Hepatocyte (in vitro differentiated cells): ENCODE results near the gene TMEM131. TPM values are rescaled to one million over a fixed set of nuclear protein-coding genes. Genes with fewer than 3 reads are reported as not detected.

ENCODE experiments used
- DNase-seq: peaks from one replicate; pipeline ENCODE4 v3.0.0-alpha.2; 2016; ENCODE audit warnings: low spot score
- H2AFZ ChIP-seq: fragments of 200-600 bp; sonication (generic); 2 replicates; pipeline ENCODE4 v1.6.0; 2016; ENCODE audit warnings: antibody characterized with exemption, mild to moderate bottlenecking
- H3K27ac ChIP-seq: fragments of 200-600 bp; sonication (generic); 2 replicates; pipeline ENCODE4 v1.5.1; 2016; ENCODE audit warnings: mild to moderate bottlenecking
- H3K27me3 ChIP-seq: fragments of 200-600 bp; sonication (generic); 2 replicates; pipeline ENCODE4 v1.6.1; 2016
- H3K36me3 ChIP-seq: fragments of 200-600 bp; sonication (generic); replicated peaks from 2 replicates; pipeline ENCODE4 v1.5.1; 2016; ENCODE audit warnings: low read depth; ENCODE audit not compliant: insufficient read depth
- H3K4me1 ChIP-seq: fragments of 200-600 bp; sonication (generic); 2 replicates; pipeline ENCODE4 v1.5.1; 2016; ENCODE audit warnings: mild to moderate bottlenecking, moderate library complexity; ENCODE audit not compliant: insufficient read depth
- H3K4me2 ChIP-seq: fragments of 200-600 bp; sonication (generic); 2 replicates; pipeline ENCODE4 v1.6.0; 2016
- H3K4me3 ChIP-seq: fragments of 200-600 bp; sonication (generic); 2 replicates; pipeline ENCODE4 v1.5.1; 2016; ENCODE audit warnings: mild to moderate bottlenecking
- H3K79me2 ChIP-seq: fragments of 200-600 bp; sonication (generic); 2 replicates; pipeline ENCODE4 v1.6.0; 2017; ENCODE audit warnings: mild to moderate bottlenecking
- H3K9me2 ChIP-seq: fragments of 200-600 bp; sonication (generic); replicated peaks from 2 replicates; pipeline ENCODE4 v1.6.0; 2017; ENCODE audit warnings: mild to moderate bottlenecking; ENCODE audit not compliant: insufficient read depth
- H3K9me3 ChIP-seq: fragments of 200-600 bp; sonication (generic); 2 replicates; pipeline ENCODE4 v1.5.1; 2016; ENCODE audit warnings: low read depth, mild to moderate bottlenecking
- H4K20me1 ChIP-seq: fragments of 200-600 bp; sonication (generic); 2 replicates; pipeline ENCODE4 v1.6.0; 2016; ENCODE audit warnings: mild to moderate bottlenecking; ENCODE audit not compliant: insufficient read depth, poor library complexity, severe bottlenecking
- EZH2 ChIP-seq: fragments of 200-600 bp; sonication (generic); IDR thresholded peaks from 2 replicates; pipeline ENCODE4 v1.6.1; 2016; ENCODE audit warnings: antibody characterized with exemption, mild to moderate bottlenecking, borderline replicate concordance
- EZH2phosphoT487 ChIP-seq: fragments of 200-600 bp; sonication (generic); IDR thresholded peaks from one replicate; pipeline ENCODE4 v1.6.1; 2018; ENCODE audit warnings: antibody characterized with exemption, mild to moderate bottlenecking, low read depth, moderate library complexity; ENCODE audit not compliant: unreplicated experiment, severe bottlenecking
- WGBS: methylation state at CpG from one replicate; pipeline ENCODE4 v1.1.6; 2016; ENCODE audit warnings: low lambda C conversion rate; ENCODE audit errors: missing lambda C conversion rate; 5-methylcytosine and 5-hydroxymethylcytosine counted together
- polyA plus RNA-seq: library from polyadenylated mRNA; unstranded; fragments of >200 nt; fragmentation: Nextera tagmentation; extraction: Ambion mirVana; gene quantifications from 2 replicates; pipeline ENCODE4 v1.2.1, GENCODE V29; 2016
- total RNA-seq: library from RNA; depleted of rRNA; stranded (reverse); fragments of >200 nt; gene quantifications from 2 replicates; pipeline ENCODE4 v1.2.3, GENCODE V29; 2014
- TF ChIP-seq, protein P1 (sequence below): fragments of 200-600 bp; sonication (generic); IDR thresholded peaks from 2 replicates; pipeline ENCODE4 v1.5.1; 2016; ENCODE audit warnings: antibody characterized with exemption, mild to moderate bottlenecking; ENCODE audit not compliant: poor library complexity

TMEM131 gene
- total and polyA plus RNA-seq, 2 experiments from 2014 or later, result 17.5 to 42.1 TPM

- peaks cover 66% of the 10 kb centered on the region for H3K79me2 ChIP-seq
- no peaks in the 10 kb centered on the region for H3K9me2 ChIP-seq
- H3K36me3 ChIP-seq, result no peaks in the 10 kb centered on the region
- 61% methylated on average over 4 of the region's 4 CpGs for WGBS
- no peaks in the 10 kb centered on the region for H4K20me1 ChIP-seq
- no peak overlapping the region for H3K4me3 ChIP-seq
- no peaks in the 10 kb centered on the region for H3K9me3 ChIP-seq
- peaks cover 20% of the 10 kb centered on the region for H3K4me1 ChIP-seq
- no peak overlapping the region for H2AFZ ChIP-seq
- H3K4me2 ChIP-seq, result peak overlapping the region; percentile 41
- TF ChIP-seq, protein P1, sequence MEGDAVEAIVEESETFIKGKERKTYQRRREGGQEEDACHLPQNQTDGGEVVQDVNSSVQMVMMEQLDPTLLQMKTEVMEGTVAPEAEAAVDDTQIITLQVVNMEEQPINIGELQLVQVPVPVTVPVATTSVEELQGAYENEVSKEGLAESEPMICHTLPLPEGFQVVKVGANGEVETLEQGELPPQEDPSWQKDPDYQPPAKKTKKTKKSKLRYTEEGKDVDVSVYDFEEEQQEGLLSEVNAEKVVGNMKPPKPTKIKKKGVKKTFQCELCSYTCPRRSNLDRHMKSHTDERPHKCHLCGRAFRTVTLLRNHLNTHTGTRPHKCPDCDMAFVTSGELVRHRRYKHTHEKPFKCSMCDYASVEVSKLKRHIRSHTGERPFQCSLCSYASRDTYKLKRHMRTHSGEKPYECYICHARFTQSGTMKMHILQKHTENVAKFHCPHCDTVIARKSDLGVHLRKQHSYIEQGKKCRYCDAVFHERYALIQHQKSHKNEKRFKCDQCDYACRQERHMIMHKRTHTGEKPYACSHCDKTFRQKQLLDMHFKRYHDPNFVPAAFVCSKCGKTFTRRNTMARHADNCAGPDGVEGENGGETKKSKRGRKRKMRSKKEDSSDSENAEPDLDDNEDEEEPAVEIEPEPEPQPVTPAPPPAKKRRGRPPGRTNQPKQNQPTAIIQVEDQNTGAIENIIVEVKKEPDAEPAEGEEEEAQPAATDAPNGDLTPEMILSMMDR, result no peak
- TF ChIP-seq EZH2, result no peak
- no peak for TF ChIP-seq EZH2phosphoT487
- no peak for DNase-seq
- no peaks in the 10 kb centered on the region for H3K27me3 ChIP-seq
- H3K27ac ChIP-seq, result no peak overlapping the region
These were observed 84.4 kb downstream of the TMEM131 start for GRCh38 chr2:97911206-97911921.

- WGBS, result 92% methylated on average over 9 of the region's 9 CpGs
- Histone ChIP-seq H3K79me2 (peaks cover 61% of the 10 kb centered on the region), H3K4me1 (peaks cover 20% of the 10 kb centered on the region), H3K36me3 (no peaks in the 10 kb centered on the region), H4K20me1 (no peaks in the 10 kb centered on the region), H3K9me3 (no peaks in the 10 kb centered on the region), H3K4me3 (no peak overlapping the region), H2AFZ (no peak overlapping the region), H3K27ac (no peak overlapping the region), H3K9me2 (no peaks in the 10 kb centered on the region), H3K4me2 (no peak overlapping the region), H3K27me3 (no peaks in the 10 kb centered on the region)
- no peak for DNase-seq
- TF ChIP-seq EZH2phosphoT487 (no peak), EZH2 (no peak)
- TF ChIP-seq, protein P1, result no peak
These were observed 85.1 kb downstream of the TMEM131 start for GRCh38 chr2:97910403-97911205.

DNA sequence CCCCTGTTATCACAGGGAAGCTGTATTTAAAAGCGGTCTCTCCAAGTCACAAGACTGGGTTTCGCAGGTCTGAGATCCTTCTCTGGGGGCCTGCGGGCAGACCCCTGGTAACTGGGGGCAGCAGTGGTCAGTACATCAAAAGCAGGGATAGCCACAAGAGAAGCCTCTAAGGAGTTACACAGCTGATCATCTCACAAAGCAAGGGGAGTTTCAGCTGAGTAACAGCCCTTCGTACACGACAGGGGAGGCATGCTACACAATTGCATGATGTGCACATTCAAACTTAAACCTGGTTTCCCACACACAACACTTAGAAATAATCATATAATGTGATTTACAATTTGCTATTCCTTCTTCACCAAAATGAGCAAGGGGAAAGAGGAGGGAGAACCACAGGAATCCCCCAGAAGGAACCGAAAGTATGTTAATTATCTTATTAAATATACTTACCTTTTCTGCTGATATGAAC lies 87.5 kb downstream of the TMEM131 start:
- no peak for TF ChIP-seq EZH2
- TF ChIP-seq, protein P1, result no peak
- no peak for TF ChIP-seq EZH2phosphoT487
- H3K79me2 ChIP-seq, result peaks cover 40% of the 10 kb centered on the region

More for the DNA sequence above, 87.5 kb downstream of the TMEM131 start:
- H3K4me3 ChIP-seq, result no peak overlapping the region
- no peak overlapping the region for H3K4me2 ChIP-seq
- H4K20me1 ChIP-seq, result no peaks in the 10 kb centered on the region
- H3K9me3 ChIP-seq, result no peaks in the 10 kb centered on the region
- H3K9me2 ChIP-seq, result no peaks in the 10 kb centered on the region
- no peaks in the 10 kb centered on the region for H3K27me3 ChIP-seq
- no peak for DNase-seq
- H3K36me3 ChIP-seq, result no peaks in the 10 kb centered on the region
- no peak overlapping the region for H3K27ac ChIP-seq
- 93% methylated on average over 6 of the region's 6 CpGs for WGBS
- no peak overlapping the region for H2AFZ ChIP-seq
- peaks cover 20% of the 10 kb centered on the region for H3K4me1 ChIP-seq
